ENCODE results near the gene STIM2. TPM values are rescaled to one million over a fixed set of nuclear protein-coding genes. Genes with fewer than 3 reads are reported as not detected.

The STIM2 gene
- total RNA-seq, 2 donors from 2014 or later: 23.2 to 24.5 TPM

DNA sequence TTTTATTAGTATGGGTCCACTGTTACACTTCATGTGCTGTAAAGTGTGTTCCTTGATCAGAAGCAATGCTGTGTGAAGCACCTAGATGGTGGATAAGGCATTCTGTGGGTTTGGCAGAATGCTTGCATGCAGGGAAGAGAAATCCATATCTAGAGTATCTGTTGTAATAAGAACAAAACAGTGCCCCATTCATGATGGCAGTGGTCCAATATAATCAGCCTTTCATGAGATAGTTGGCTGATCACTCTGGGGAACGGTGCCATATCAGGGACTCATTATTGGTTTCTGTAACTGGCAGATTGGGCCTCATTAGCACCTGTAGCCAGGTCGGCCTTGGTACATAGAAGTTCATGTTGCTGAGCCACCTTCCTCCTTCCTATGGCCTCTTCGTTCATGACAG is 28.7 kb downstream of the STIM2 start:
- H3K36me3 Mint-ChIP-seq (ENCODE audit: low read depth): peaks cover 11% of the 10 kb centered on the region
- no peaks in the 10 kb centered on the region for H3K4me1 Mint-ChIP-seq
- no peaks in the 10 kb centered on the region for H3K36me3 ChIP-seq (ENCODE audit: control insufficient read depth, insufficient read depth, low read length)
- no peaks in the 10 kb centered on the region for H3K27me3 ChIP-seq (ENCODE audit: control insufficient read depth, insufficient read depth, low read length, poor library complexity, severe bottlenecking)
- TF ChIP-seq, protein P1, sequence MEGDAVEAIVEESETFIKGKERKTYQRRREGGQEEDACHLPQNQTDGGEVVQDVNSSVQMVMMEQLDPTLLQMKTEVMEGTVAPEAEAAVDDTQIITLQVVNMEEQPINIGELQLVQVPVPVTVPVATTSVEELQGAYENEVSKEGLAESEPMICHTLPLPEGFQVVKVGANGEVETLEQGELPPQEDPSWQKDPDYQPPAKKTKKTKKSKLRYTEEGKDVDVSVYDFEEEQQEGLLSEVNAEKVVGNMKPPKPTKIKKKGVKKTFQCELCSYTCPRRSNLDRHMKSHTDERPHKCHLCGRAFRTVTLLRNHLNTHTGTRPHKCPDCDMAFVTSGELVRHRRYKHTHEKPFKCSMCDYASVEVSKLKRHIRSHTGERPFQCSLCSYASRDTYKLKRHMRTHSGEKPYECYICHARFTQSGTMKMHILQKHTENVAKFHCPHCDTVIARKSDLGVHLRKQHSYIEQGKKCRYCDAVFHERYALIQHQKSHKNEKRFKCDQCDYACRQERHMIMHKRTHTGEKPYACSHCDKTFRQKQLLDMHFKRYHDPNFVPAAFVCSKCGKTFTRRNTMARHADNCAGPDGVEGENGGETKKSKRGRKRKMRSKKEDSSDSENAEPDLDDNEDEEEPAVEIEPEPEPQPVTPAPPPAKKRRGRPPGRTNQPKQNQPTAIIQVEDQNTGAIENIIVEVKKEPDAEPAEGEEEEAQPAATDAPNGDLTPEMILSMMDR (conservative IDR thresholded peaks at IDR 0.05): no peak
- peaks cover 10% of the 10 kb centered on the region for H3K9me3 Mint-ChIP-seq
- H3K4me3 Mint-ChIP-seq: no peak overlapping the region
- H3K27ac Mint-ChIP-seq: no peak overlapping the region
- 88 to 90% methylated on average over 3 of the region's 3 CpGs for WGBS, 2 experiments (ENCODE audit: insufficient coverage in 1 of 2, insufficient read length in 1 of 2)
- H3K4me1 ChIP-seq (ENCODE audit: control insufficient read depth, insufficient read depth, low read length): no peaks in the 10 kb centered on the region
- no peak overlapping the region for H3K9ac ChIP-seq (ENCODE audit: extremely low read depth, low read length, poor library complexity, severe bottlenecking)
- no peaks in the 10 kb centered on the region for H3K9me3 ChIP-seq (ENCODE audit: control insufficient read depth, low read length)
- no peak overlapping the region for H3K27ac ChIP-seq (ENCODE audit: low read depth, low read length)
- H3K27me3 Mint-ChIP-seq (ENCODE audit: insufficient read depth): no peaks in the 10 kb centered on the region
- DNase-seq: no peak
- no peak overlapping the region for H3K4me3 ChIP-seq (ENCODE audit: low read length)

DNA sequence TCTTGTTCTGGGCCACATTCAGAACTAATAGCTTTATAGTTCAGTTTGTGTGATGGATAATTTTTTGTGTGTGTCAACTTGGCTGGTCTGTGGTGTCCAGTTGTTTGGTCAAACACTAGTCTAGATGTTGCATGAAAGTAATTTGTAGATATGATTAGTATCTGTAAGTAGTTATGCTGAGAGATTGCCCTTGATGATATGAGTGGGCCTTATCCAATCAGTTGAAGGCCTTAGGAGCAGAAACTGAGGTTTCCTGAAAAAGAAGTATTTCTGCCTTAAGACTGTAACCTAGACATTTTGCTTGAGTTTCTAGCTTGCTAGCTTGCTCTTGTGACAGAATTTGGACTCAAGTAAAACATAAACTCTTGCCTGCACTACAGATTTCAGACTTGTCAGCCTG is 30.4 kb downstream of the STIM2 start:
- TF ChIP-seq, protein P1 (conservative IDR thresholded peaks at IDR 0.05): no peak
- H3K27me3 ChIP-seq (ENCODE audit: control insufficient read depth, insufficient read depth, low read length, poor library complexity, severe bottlenecking): no peaks in the 10 kb centered on the region
- peaks cover 10% of the 10 kb centered on the region for H3K9me3 Mint-ChIP-seq
- no peaks in the 10 kb centered on the region for H3K9me3 ChIP-seq (ENCODE audit: control insufficient read depth, low read length)
- H3K27me3 Mint-ChIP-seq (ENCODE audit: insufficient read depth): no peaks in the 10 kb centered on the region
- no peak overlapping the region for H3K27ac Mint-ChIP-seq
- no peak for DNase-seq
- H3K36me3 Mint-ChIP-seq (ENCODE audit: low read depth): peaks cover 11% of the 10 kb centered on the region
- no peaks in the 10 kb centered on the region for H3K4me1 ChIP-seq (ENCODE audit: control insufficient read depth, insufficient read depth, low read length)
- H3K36me3 ChIP-seq (ENCODE audit: control insufficient read depth, insufficient read depth, low read length): no peaks in the 10 kb centered on the region
- H3K9ac ChIP-seq (ENCODE audit: extremely low read depth, low read length, poor library complexity, severe bottlenecking): no peak overlapping the region
- H3K4me3 ChIP-seq (ENCODE audit: low read length): no peak overlapping the region
- H3K4me3 Mint-ChIP-seq: no peak overlapping the region
- H3K4me1 Mint-ChIP-seq: no peaks in the 10 kb centered on the region
- H3K27ac ChIP-seq (ENCODE audit: low read depth, low read length): no peak overlapping the region

DNA sequence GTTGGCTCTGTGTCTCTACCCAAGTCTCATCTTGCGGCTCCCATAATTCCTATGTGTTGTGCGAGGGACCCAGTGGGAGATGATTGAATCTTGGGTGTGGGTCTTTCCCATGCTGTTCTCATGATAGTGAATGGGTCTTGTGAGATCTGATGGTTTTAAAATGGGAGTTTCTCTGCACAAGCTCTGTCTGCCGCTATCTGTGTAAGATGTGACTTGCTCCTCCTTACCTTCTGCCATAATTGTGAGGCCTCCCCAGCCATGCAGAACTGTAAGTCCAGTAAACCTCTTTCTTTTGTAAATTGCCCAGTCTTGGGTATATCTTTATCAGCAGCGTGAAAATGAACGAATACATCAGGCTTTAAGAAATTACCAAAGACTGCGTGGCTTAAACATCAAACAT is 31.2 kb downstream of the STIM2 start:
- 95 to 100% methylated on average over 3 to 6 of the region's 6 CpGs for whole genome bisulfite sequencing, 2 experiments (ENCODE audit: insufficient coverage in 1 of 2, insufficient read length in 1 of 2)
- TF ChIP-seq, protein P1 (conservative IDR thresholded peaks at IDR 0.05): no peak
- H3K4me3 Mint-ChIP-seq: no peak overlapping the region
- Histone ChIP-seq H3K27me3 (ENCODE audit: control insufficient read depth, insufficient read depth, low read length, poor library complexity, severe bottlenecking) (no peaks in the 10 kb centered on the region), H3K9me3 (ENCODE audit: control insufficient read depth, low read length) (no peaks in the 10 kb centered on the region), H3K36me3 (ENCODE audit: control insufficient read depth, insufficient read depth, low read length) (no peaks in the 10 kb centered on the region), H3K4me1 (ENCODE audit: control insufficient read depth, insufficient read depth, low read length) (no peaks in the 10 kb centered on the region), H3K27ac (ENCODE audit: low read depth, low read length) (no peak overlapping the region), H3K4me3 (ENCODE audit: low read length) (no peak overlapping the region), H3K9ac (ENCODE audit: extremely low read depth, low read length, poor library complexity, severe bottlenecking) (no peak overlapping the region)
- no peak for DNase-seq
- H3K4me1 Mint-ChIP-seq: no peaks in the 10 kb centered on the region
- H3K27me3 Mint-ChIP-seq (ENCODE audit: insufficient read depth): no peaks in the 10 kb centered on the region
- H3K27ac Mint-ChIP-seq: no peak overlapping the region
- H3K9me3 Mint-ChIP-seq: peaks cover 10% of the 10 kb centered on the region
- H3K36me3 Mint-ChIP-seq (ENCODE audit: low read depth): peaks cover 11% of the 10 kb centered on the region
